Measurements from ENCODE around the gene MMP28.
A peak's percentile ranks its signal among the peaks of the same experiment; 100 is the strongest.

Gene MMP28

GRCh38 chr17:35740997-35741931 lies 54.2 kb downstream of the MMP28 start:
- peak; percentile 30 for DNase-seq

GRCh38 chr17:35740216-35740615 lies 55.2 kb downstream of the MMP28 start:
- no peak for DNase-seq

GRCh38 chr17:35738519-35739133 lies 56.8 kb downstream of the MMP28 start:
- no peak for DNase-seq

- no peak for DNase-seq
These were observed 59.2 kb downstream of the MMP28 start for GRCh38 chr17:35736236-35736635.

- DNase-seq, result no peak
These were observed 60.2 kb downstream of the MMP28 start for GRCh38 chr17:35735036-35735805.

GRCh38 chr17:35734396-35734795 lies 61.0 kb downstream of the MMP28 start:
- DNase-seq, result no peak

GRCh38 chr17:35733366-35733765 lies 62.1 kb downstream of the MMP28 start:
- no peak for DNase-seq

- DNase-seq, result no peak
These were observed 62.7 kb downstream of the MMP28 start for GRCh38 chr17:35732806-35733136.

GRCh38 chr17:35731917-35732805 lies 63.3 kb downstream of the MMP28 start:
- peak; percentile 15 for DNase-seq

- DNase-seq, result peak; percentile 60
These were observed 64.1 kb downstream of the MMP28 start, which contains the start of gene RASL10B for GRCh38 chr17:35731239-35731916. RASL10B (plus strand) TSS chr17:35731639; CDS start chr17:35735185, 3,546 bp downstream.

GRCh38 chr17:35730400-35731005 lies 64.9 kb downstream of the MMP28 start:
- peak; percentile 25 for DNase-seq

GRCh38 chr17:35729405-35729833 lies 66.0 kb downstream of the MMP28 start:
- no peak for DNase-seq

GRCh38 chr17:35728551-35728950 lies 66.9 kb downstream of the MMP28 start:
- DNase-seq, result no peak

- DNase-seq, result no peak
These were observed 67.8 kb downstream of the MMP28 start for GRCh38 chr17:35727635-35728034.

GRCh38 chr17:35726953-35727460 lies 68.4 kb downstream of the MMP28 start:
- DNase-seq, result no peak

GRCh38 chr17:35726127-35726952 lies 69.1 kb downstream of the MMP28 start:
- peak; percentile 17 for DNase-seq

GRCh38 chr17:35725802-35726126 lies 69.7 kb downstream of the MMP28 start:
- no peak for DNase-seq

GRCh38 chr17:35725058-35725457 lies 70.4 kb downstream of the MMP28 start:
- DNase-seq, result no peak

- no peak for DNase-seq
These were observed 71.7 kb downstream of the MMP28 start for GRCh38 chr17:35723735-35724134.

- no peak for DNase-seq
These were observed 78.0 kb downstream of the MMP28 start for GRCh38 chr17:35717475-35717874.

Measured in CD4-positive, alpha-beta T cell treated with Interleukin-17A for 4 hours (primary cell).